ENCODE measurements around the gene ABCA7. TPM values are rescaled to one million over a fixed set of nuclear protein-coding genes. Genes with fewer than 3 reads are reported as not detected.

Gene ABCA7
- total and polyA plus RNA-seq, 2 of the 13 experiments (the other 11 are each of a cell fraction or from before 2014, with no cell fraction given), result 4.4 to 32.4 TPM

DNA sequence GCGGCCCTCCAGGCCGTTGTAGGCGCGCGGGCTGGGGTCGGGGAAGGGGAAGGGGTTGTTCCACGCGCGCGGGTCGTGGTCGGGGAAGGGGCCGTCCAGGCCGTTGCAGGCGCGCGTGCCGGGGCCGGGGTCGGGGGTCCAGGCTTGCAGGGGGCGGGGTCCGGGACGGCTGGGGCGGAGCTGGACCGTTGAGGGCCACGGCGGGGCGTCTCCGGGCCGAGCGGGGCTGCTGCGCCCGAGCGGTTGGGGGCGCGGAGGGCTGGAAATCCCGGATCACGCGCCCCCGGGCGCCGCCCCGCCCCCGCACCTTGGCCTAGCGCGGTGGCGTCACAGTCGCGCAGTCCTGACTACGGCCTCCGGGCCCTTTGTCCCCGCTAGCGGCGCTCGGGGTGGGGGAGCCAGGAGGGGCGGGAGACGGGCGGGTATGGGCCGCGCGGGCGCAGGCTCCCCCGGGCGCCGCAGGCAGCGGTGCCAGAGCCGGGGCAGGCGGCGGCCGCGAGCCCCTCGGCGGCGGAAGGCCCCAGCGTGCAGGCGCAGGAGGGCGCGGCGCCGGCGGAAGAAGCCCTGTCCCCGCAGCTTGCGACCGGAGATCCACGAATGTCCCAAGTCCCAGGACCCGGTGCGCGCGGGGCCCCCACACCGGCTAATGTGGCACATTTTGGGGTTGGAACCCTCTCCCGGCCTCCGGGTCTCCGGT, 64.6 kb downstream of the ABCA7 start (continued):
- TF ChIP-seq, protein P1, sequence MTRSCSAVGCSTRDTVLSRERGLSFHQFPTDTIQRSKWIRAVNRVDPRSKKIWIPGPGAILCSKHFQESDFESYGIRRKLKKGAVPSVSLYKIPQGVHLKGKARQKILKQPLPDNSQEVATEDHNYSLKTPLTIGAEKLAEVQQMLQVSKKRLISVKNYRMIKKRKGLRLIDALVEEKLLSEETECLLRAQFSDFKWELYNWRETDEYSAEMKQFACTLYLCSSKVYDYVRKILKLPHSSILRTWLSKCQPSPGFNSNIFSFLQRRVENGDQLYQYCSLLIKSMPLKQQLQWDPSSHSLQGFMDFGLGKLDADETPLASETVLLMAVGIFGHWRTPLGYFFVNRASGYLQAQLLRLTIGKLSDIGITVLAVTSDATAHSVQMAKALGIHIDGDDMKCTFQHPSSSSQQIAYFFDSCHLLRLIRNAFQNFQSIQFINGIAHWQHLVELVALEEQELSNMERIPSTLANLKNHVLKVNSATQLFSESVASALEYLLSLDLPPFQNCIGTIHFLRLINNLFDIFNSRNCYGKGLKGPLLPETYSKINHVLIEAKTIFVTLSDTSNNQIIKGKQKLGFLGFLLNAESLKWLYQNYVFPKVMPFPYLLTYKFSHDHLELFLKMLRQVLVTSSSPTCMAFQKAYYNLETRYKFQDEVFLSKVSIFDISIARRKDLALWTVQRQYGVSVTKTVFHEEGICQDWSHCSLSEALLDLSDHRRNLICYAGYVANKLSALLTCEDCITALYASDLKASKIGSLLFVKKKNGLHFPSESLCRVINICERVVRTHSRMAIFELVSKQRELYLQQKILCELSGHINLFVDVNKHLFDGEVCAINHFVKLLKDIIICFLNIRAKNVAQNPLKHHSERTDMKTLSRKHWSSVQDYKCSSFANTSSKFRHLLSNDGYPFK (CRISPR knock-in tag; IDR thresholded peaks at IDR 0.05; ENCODE audit: borderline replicate concordance), result no peak
- TF ChIP-seq ZHX2 (IDR thresholded peaks at IDR 0.05; ENCODE audit: low read depth) (0 out of 2 replicates have a peak, but pooled peaks have one; percentile 47), ZHX2 (CRISPR knock-in tag; IDR thresholded peaks at IDR 0.05; ENCODE audit: borderline replicate concordance) (no peak), ZSCAN20 (CRISPR knock-in tag; IDR thresholded peaks at IDR 0.05; ENCODE audit: borderline replicate concordance) (no peak), MAZ (IDR thresholded peaks at IDR 0.05; ENCODE audit: borderline replicate concordance, low read depth, low read length) (peak; percentile 70; the same call in 1 of the 2 replicates), MAZ (CRISPR knock-in tag; IDR thresholded peaks at IDR 0.05; ENCODE audit: low read depth) (no peak; the same call in 1 of the 2 replicates), ELF3 (CRISPR knock-in tag; IDR thresholded peaks at IDR 0.05) (no peak), HES4 (CRISPR knock-in tag; IDR thresholded peaks at IDR 0.05; ENCODE audit: borderline replicate concordance) (peak; percentile 30), HCFC1 (IDR thresholded peaks at IDR 0.05; ENCODE audit: low read depth, low read length) (no peak), MTF2 (CRISPR knock-in tag; IDR thresholded peaks at IDR 0.05; ENCODE audit: borderline replicate concordance) (peak; percentile 63; the same call in 1 of the 2 replicates), YEATS4 (CRISPR knock-in tag; IDR thresholded peaks at IDR 0.05; ENCODE audit: borderline replicate concordance) (peak; percentile 27; the same call in 1 of the 2 replicates)
- TF ChIP-seq, protein P2, sequence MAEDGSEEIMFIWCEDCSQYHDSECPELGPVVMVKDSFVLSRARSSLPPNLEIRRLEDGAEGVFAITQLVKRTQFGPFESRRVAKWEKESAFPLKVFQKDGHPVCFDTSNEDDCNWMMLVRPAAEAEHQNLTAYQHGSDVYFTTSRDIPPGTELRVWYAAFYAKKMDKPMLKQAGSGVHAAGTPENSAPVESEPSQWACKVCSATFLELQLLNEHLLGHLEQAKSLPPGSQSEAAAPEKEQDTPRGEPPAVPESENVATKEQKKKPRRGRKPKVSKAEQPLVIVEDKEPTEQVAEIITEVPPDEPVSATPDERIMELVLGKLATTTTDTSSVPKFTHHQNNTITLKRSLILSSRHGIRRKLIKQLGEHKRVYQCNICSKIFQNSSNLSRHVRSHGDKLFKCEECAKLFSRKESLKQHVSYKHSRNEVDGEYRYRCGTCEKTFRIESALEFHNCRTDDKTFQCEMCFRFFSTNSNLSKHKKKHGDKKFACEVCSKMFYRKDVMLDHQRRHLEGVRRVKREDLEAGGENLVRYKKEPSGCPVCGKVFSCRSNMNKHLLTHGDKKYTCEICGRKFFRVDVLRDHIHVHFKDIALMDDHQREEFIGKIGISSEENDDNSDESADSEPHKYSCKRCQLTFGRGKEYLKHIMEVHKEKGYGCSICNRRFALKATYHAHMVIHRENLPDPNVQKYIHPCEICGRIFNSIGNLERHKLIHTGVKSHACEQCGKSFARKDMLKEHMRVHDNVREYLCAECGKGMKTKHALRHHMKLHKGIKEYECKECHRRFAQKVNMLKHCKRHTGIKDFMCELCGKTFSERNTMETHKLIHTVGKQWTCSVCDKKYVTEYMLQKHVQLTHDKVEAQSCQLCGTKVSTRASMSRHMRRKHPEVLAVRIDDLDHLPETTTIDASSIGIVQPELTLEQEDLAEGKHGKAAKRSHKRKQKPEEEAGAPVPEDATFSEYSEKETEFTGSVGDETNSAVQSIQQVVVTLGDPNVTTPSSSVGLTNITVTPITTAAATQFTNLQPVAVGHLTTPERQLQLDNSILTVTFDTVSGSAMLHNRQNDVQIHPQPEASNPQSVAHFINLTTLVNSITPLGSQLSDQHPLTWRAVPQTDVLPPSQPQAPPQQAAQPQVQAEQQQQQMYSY (CRISPR knock-in tag; IDR thresholded peaks at IDR 0.05), result peak; percentile 83; the same call in 1 of the 2 replicates
- TF ChIP-seq, protein P3, sequence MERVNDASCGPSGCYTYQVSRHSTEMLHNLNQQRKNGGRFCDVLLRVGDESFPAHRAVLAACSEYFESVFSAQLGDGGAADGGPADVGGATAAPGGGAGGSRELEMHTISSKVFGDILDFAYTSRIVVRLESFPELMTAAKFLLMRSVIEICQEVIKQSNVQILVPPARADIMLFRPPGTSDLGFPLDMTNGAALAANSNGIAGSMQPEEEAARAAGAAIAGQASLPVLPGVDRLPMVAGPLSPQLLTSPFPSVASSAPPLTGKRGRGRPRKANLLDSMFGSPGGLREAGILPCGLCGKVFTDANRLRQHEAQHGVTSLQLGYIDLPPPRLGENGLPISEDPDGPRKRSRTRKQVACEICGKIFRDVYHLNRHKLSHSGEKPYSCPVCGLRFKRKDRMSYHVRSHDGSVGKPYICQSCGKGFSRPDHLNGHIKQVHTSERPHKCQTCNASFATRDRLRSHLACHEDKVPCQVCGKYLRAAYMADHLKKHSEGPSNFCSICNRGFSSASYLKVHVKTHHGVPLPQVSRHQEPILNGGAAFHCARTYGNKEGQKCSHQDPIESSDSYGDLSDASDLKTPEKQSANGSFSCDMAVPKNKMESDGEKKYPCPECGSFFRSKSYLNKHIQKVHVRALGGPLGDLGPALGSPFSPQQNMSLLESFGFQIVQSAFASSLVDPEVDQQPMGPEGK (CRISPR knock-in tag; IDR thresholded peaks at IDR 0.05), result peak; percentile 88

All from HepG2 (cell line).